NCI-H2029 (cell line): Measurements from ENCODE around the gene CUL1.

Source experiments
- DNase-seq: peaks from one replicate; lab custom pipeline; 2025; lab: John Stamatoyannopoulos, UW

The CUL1 gene

GRCh38 chr7:148698397-148699023, at the start of gene CUL1:
TSS of gene CUL1 (plus strand) at chr7:148698903. CDS start at chr7:148730123, 31,220 bp downstream.
- DNase-seq = peak; percentile 74

DNA sequence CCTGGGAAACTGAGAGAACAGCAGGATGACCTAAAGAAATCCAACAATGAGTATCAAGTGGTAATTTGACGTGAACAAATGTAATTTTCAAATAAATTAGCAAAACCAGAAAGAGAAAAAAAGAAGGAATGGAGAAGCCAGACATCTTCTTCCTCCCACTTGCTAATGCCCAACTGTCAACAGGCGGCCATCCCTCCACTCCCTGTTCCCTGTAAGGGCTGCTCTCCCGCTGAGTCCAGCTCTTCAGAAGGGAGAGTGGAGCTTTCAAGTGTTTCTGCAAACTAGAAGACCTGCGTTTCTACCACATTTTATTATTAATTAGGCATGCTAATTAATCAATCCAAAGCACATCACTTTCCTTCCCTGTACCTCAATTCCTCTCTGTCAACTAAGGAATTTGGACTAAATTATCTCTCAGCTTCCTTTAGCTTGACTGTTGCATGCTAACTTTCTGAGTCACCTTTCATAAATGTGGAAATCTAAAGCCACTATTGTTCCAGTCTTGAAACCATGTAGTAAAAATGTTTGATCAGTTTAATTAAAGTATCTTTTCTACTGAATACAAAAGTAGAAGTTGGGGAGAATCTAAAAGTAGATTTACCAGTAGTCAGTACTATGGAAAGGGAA, 48.4 kb upstream of the CUL1 start:
- DNase-seq = no peak

GRCh38 chr7:148652773-148653172, 45.9 kb upstream of the CUL1 start:
- DNase-seq = no peak

- no peak for DNase-seq
These were observed 40.8 kb upstream of the CUL1 start for GRCh38 chr7:148657929-148658328.

GRCh38 chr7:148661471-148661870, 37.2 kb upstream of the CUL1 start:
- DNase-seq = no peak

DNA sequence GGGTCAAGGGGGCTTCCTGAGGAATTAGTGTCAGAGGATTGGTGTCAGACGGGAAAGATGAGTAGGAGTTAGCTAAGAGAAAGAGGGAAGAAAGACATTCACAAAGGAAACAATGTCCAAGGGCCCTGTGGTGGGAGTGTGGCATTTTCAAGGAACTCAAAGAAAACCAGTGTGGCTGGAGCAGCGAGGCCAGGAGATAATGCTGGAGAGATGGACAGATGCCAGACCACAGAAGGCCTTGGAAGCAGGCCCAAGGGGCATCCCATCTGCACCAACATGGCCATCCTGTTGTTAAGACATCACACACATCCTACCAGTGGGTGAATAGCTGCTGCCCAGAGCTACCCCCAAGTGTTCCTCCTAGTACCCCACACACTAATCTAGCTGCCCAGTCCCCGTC, 36.1 kb upstream of the CUL1 start:
- no peak for DNase-seq

DNA sequence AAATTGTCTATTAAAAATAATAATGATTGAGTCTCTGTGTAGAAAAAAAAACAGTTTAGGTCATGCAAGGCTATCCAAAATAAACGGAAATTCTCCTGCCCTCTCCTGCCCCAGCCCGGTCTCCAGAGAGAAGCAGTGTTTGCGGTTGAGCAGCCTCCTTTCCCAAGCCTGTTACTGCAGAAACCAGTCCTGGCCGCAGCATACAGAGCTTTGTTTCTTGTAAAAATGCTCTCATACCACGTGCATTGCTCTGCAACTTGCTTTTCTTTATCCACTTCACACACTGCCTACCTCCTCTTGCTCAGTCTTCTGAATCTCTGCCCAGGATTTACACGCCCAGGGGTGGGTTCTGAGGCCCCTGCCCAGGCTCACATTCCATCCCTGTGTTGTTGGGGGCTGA, 34.4 kb upstream of the CUL1 start:
- no peak for DNase-seq

GRCh38 chr7:148665221-148665620, 33.5 kb upstream of the CUL1 start:
- DNase-seq = no peak

DNA sequence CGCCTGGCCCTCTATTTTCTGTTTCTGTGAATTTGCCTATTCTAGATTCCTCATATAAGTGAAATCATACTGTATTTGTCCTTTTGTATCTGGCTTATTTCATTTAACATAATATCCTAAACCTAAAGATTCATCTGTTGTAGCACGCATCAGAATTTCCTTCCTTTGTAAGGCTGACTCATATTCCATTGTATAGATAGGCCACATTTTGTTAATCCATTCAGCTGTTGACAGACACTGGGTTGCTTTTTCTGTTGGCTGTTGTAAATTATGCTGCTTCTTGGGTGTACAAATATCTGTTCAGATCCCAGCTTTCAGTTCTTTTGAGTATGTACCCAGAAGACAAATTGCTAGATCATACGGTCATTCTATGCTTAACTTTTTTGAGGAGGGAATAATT, 28.8 kb upstream of the CUL1 start:
- DNase-seq = no peak

- DNase-seq = no peak
These were observed 28.3 kb upstream of the CUL1 start for GRCh38 chr7:148670374-148670773.

DNA sequence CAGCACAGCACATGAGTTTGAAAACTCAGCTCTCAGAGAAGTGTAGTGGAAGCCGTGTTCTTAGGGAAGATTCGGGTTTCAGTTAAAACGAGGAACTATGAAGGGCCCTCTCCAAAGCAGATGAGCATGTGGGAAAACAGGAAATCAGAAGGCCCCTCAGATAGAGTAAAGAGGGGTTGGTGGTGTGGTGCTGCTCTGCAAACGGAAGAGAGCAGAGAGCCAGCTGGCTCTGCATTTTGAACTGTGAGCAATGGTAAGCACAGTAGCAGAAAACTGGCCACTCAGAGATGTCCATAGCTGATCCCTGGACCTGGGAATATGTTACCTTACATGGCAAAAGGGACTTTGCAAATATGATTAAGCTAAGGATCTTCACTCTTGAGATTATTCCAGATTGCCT, 27.9 kb upstream of the CUL1 start:
- no peak for DNase-seq

- no peak for DNase-seq
These were observed 26.7 kb upstream of the CUL1 start for GRCh38 chr7:148672041-148672440.

DNA sequence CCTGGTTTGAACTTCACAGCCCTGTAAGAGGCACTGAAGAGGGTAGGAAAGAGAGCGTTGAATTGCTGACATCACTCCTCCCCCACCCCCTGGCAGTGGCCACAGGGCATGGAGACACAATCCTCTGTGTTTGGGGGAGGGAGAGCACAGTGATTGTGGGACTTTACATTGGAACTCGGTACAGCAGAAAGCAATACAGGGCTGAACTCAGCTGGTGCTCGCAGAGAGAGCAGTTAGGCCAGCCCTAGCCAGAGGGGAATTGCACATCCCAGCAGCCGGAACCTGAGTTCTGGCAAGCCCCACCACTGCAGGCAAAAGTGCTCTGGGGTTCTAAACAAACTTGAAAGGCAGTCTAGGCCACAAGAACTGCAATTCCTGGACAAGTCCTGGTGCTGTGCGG, 24.0 kb upstream of the CUL1 start:
- no peak for DNase-seq

DNA sequence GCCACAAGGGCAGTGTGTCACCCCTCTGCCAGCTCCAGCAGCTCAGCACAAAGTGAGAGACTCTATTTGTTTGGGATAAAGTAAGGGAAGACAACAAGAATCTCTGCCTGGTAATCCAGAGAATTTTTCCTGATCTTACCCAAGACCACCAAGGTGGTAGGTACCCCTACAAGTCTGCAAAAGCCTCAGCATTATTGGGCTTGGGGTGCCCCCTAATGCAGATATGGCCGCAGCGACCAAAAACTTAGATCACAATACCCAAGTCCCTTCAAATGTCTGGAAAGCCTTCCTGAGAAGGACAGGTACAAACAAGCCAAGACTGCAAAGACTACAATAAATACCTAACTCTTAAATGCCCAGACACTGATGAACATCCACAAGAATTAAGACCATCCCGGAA, 22.4 kb upstream of the CUL1 start:
- DNase-seq = no peak

DNA sequence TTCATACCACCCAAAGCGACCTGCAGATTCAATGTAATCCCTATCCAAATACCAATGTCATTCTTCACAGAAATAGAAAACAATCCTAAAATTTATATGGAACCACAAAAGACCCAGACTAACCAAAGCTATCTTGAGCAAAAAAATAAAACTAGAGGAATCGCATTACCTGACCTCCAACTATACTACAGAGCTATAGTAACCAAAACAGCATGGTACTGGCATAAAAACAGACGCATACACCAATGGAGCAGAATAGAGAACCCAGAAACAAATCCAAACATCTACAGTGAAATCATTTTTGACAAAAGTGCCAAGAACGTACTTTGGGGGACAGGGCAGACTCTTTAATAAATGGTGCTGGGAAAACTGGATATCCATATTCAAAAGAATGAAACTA, 16.9 kb upstream of the CUL1 start:
- DNase-seq = no peak

- no peak for DNase-seq
These were observed 14.3 kb upstream of the CUL1 start for GRCh38 chr7:148684289-148684830.

DNA sequence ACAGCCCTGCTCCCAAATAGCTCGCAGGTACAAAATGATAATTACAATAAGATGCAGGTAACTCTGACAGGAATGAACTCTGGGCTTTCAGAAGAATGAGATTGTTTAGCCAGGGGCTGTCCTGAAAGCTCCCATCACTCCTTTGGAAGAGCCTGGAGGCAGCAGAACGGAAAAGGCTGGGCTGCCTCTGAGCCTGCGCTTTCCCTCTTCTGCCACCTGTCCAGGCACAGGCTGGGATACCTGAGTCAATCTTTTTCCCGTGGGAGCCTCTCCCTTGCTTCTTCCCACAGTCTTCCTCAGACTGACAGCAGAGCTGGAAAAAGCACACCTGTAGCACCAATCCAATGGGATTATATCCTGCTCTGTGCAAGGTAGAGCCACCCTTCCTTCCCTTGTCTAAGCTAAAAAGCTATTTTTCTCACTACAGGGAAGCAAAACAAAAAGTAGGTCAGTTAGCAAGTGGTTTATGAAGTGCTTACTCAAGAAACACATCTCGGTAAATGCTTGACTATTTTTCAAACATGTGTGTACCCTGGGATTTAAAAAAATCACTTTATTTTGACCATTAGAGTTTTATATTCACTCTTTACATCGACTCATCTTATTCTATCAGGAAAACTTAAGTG, 12.3 kb upstream of the CUL1 start:
- no peak for DNase-seq

DNA sequence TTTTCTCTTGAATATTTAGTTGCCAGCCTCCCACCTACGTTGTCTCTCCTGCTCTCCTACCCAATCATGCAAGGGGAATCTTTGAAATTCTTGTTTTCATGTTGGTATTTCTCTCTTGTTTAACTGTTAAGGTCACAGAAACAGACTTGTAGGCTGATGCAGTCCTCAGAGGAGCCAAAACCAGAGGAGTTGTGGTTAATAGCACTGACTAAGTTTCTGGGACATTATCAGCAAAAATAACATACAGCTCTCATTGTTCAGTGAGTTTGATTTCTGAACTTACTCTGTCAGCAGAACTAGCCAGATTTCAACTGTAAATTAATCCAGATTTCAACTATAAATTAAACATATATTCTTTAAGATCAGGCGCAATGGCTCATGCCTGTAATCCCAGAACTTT, 11.1 kb upstream of the CUL1 start:
- no peak for DNase-seq

GRCh38 chr7:148688526-148688925, 10.2 kb upstream of the CUL1 start:
- no peak for DNase-seq

DNA sequence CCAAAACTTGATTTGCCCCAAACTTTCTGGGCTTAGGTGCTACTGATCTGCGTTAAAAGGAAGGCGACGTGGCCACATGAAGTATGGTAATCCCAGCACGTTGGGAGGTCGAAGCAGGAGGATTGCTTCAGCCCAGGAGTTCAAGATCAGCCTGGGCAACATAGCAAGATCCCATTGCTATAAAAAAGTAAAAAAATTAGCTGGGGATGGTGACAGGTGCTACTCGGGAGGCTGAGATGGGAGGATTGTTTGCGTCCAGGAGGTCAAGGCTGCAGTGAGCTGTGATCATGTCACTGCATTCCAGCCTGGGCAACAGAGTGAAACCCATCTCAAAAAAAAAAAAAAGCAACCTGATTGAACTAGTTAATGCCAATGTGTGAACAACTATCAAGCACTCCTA, 5.1 kb upstream of the CUL1 start:
- no peak for DNase-seq

DNA sequence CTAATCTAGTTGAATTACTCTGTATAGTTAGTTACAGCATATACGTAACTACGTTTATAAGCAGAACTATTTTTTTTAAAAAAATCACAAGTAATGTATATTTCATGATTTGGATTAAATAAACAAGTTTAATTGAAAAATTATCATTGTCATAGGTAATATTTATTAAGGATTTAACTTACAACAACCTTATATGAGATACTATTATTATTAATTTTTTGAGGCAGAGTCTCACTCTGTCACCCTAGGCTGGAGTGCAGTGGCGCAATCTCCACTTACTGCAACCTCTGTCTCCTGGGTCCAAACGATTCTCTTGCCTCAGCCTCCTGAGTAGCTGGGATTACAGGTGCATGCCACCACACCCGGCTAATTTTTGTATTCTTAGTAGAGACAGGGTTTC, 4.1 kb upstream of the CUL1 start:
- no peak for DNase-seq

DNA sequence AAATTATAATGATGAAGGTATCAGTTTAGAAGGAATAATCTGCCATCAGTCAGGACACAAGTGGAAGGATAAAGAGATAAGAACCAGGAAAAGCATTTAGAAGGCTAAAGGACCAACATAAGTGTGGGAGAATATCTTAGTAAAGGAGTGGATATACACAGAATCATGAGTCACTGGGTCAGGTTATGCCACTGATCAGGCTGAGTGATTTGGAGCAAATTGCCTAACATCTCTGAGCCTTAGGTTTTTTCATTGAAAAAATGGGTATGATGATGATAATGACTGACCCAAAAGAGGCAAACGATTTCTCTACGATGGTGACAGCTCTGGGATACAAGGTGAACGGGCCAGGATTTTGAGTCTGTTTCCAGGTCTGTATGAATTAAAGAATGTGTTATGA, 2.8 kb upstream of the CUL1 start:
- no peak for DNase-seq

DNA sequence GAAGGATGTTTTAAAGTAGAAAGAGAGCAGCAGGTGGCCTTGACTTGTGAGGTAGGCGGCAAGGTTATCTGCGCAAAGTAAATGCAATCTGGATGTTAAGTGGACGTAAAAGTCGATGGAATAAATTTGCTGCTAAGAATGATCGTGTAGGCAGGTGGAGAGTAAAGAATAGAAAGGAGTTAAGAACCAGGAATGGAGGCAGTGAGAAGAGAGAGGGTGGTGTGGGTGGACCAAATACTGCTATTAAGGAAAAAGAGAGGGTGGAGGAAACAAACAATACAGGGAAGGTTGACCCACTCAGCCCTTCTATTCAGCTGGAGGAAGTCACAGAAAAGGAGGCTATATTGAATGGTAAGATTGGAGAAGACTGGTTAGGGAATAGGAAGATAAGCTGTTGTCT, 1.9 kb upstream of the CUL1 start:
- DNase-seq = no peak
